SJSA1 (cell line): ENCODE results near the gene VPS54. TPM values are rescaled to one million over a fixed set of nuclear protein-coding genes. Genes with fewer than 3 reads are reported as not detected.
A peak's percentile ranks its signal among the peaks of the same experiment; 100 is the strongest.

ENCODE experiments used
- DNase-seq, 2 experiments: peaks; one replicate each; pipeline ENCODE4 v3.0.0-alpha.2; 2015 to 2020; ENCODE audit warnings: low spot score in 2 of 2, low read depth in 1 of 2
- H3K27ac ChIP-seq: fragments of 250-450 bp; sonication (Bioruptor Pico); 2 replicates; pipeline ENCODE4 v1.5.1; 2020; ENCODE audit warnings: mild to moderate bottlenecking, moderate library complexity
- H3K27me3 ChIP-seq: fragments of 250-450 bp; sonication (Bioruptor Pico); replicated peaks from 2 replicates; pipeline ENCODE4 v1.5.1; 2020; ENCODE audit warnings: mild to moderate bottlenecking, moderate library complexity
- H3K36me3 ChIP-seq: fragments of 250-450 bp; sonication (Bioruptor Pico); 2 replicates; pipeline ENCODE4 v1.5.1; 2020; ENCODE audit warnings: mild to moderate bottlenecking
- H3K4me1 ChIP-seq: fragments of 250-450 bp; sonication (Bioruptor Pico); replicated peaks from 2 replicates; pipeline ENCODE4 v1.6.1; 2021; ENCODE audit warnings: mild to moderate bottlenecking
- H3K4me3 ChIP-seq: fragments of 250-450 bp; sonication (Bioruptor Pico); 2 replicates; pipeline ENCODE4 v1.5.1; 2020; ENCODE audit warnings: mild to moderate bottlenecking
- H3K9me3 ChIP-seq: fragments of 250-450 bp; sonication (Bioruptor Pico); replicated peaks from 2 replicates; pipeline ENCODE4 v1.5.1; 2020; ENCODE audit warnings: mild to moderate bottlenecking
- total RNA-seq: library from RNA; depleted of rRNA; stranded (reverse); fragments of >200 nt; shearing (Covaris generic); gene quantifications from 2 replicates; pipeline ENCODE4 v1.2.3, GENCODE V29; 2014

Gene VPS54
- total RNA-seq, 1 experiment from 2014 or later = 32.8 TPM

- DNase-seq = peak in 1 of 2 experiments; percentile 42
- no peak overlapping the region for H3K27ac ChIP-seq
- H3K36me3 ChIP-seq = peaks cover 96% of the 10 kb centered on the region
- H3K4me1 ChIP-seq = no peaks in the 10 kb centered on the region
- no peaks in the 10 kb centered on the region for H3K9me3 ChIP-seq
- no peak overlapping the region for H3K4me3 ChIP-seq
- no peaks in the 10 kb centered on the region for H3K27me3 ChIP-seq
Observed at GRCh38 chr2:63888490-63889402, 130.5 kb downstream of the VPS54 start.

- Histone ChIP-seq H3K36me3 (peaks cover 96% of the 10 kb centered on the region), H3K4me3 (no peak overlapping the region), H3K27me3 (no peaks in the 10 kb centered on the region), H3K27ac (no peak overlapping the region), H3K4me1 (no peaks in the 10 kb centered on the region), H3K9me3 (no peaks in the 10 kb centered on the region)
- DNase-seq = no peak
Observed at GRCh38 chr2:63888053-63888452, 131.2 kb downstream of the VPS54 start.

- Histone ChIP-seq H3K9me3 (no peaks in the 10 kb centered on the region), H3K4me3 (no peak overlapping the region), H3K36me3 (peaks cover 94% of the 10 kb centered on the region), H3K4me1 (no peaks in the 10 kb centered on the region), H3K27ac (no peak overlapping the region), H3K27me3 (no peaks in the 10 kb centered on the region)
- no peak for DNase-seq
Observed at GRCh38 chr2:63886445-63886844, 132.8 kb downstream of the VPS54 start.

GRCh38 chr2:63882395-63883105 lies 136.7 kb downstream of the VPS54 start:
- Histone ChIP-seq H3K4me1 (no peaks in the 10 kb centered on the region), H3K36me3 (peaks cover 76% of the 10 kb centered on the region), H3K27me3 (no peaks in the 10 kb centered on the region), H3K4me3 (no peak overlapping the region), H3K9me3 (no peaks in the 10 kb centered on the region), H3K27ac (no peak overlapping the region)
- DNase-seq = no peak

GRCh38 chr2:63881205-63881604 lies 138.0 kb downstream of the VPS54 start:
- H3K36me3 ChIP-seq = peaks cover 77% of the 10 kb centered on the region

GRCh38 chr2:63880625-63881024 lies 138.6 kb downstream of the VPS54 start:
- no peaks in the 10 kb centered on the region for H3K4me1 ChIP-seq
- H3K4me3 ChIP-seq = no peak overlapping the region
- DNase-seq = no peak
- no peaks in the 10 kb centered on the region for H3K27me3 ChIP-seq
- peaks cover 77% of the 10 kb centered on the region for H3K36me3 ChIP-seq
- H3K27ac ChIP-seq = no peak overlapping the region
- H3K9me3 ChIP-seq = no peaks in the 10 kb centered on the region

More at GRCh38 chr2:63881205-63881604, 138.0 kb downstream of the VPS54 start:
- Histone ChIP-seq H3K9me3 (no peaks in the 10 kb centered on the region), H3K4me1 (no peaks in the 10 kb centered on the region), H3K27me3 (no peaks in the 10 kb centered on the region), H3K4me3 (no peak overlapping the region), H3K27ac (no peak overlapping the region)
- DNase-seq = no peak

- H3K4me1 ChIP-seq = no peaks in the 10 kb centered on the region
- no peaks in the 10 kb centered on the region for H3K9me3 ChIP-seq
- no peak overlapping the region for H3K4me3 ChIP-seq
- no peak overlapping the region for H3K27ac ChIP-seq
- no peak for DNase-seq
- peaks cover 76% of the 10 kb centered on the region for H3K36me3 ChIP-seq
- H3K27me3 ChIP-seq = no peaks in the 10 kb centered on the region
Observed at GRCh38 chr2:63879876-63880433, 139.3 kb downstream of the VPS54 start.

- Histone ChIP-seq H3K9me3 (no peaks in the 10 kb centered on the region), H3K4me3 (no peak overlapping the region), H3K27ac (no peak overlapping the region), H3K4me1 (no peaks in the 10 kb centered on the region), H3K36me3 (peaks cover 79% of the 10 kb centered on the region), H3K27me3 (no peaks in the 10 kb centered on the region)
- no peak for DNase-seq
Observed at GRCh38 chr2:63878486-63878885, 140.7 kb downstream of the VPS54 start.

GRCh38 chr2:63876311-63876710 lies 142.9 kb downstream of the VPS54 start:
- Histone ChIP-seq H3K9me3 (no peaks in the 10 kb centered on the region), H3K4me1 (peaks cover 6% of the 10 kb centered on the region), H3K27ac (no peak overlapping the region), H3K36me3 (peaks cover 73% of the 10 kb centered on the region), H3K4me3 (no peak overlapping the region), H3K27me3 (no peaks in the 10 kb centered on the region)
- no peak for DNase-seq

- Histone ChIP-seq H3K36me3 (peaks cover 67% of the 10 kb centered on the region), H3K27me3 (no peaks in the 10 kb centered on the region), H3K27ac (no peak overlapping the region), H3K4me3 (no peak overlapping the region), H3K4me1 (peaks cover 9% of the 10 kb centered on the region), H3K9me3 (no peaks in the 10 kb centered on the region)
- DNase-seq = no peak
Observed at GRCh38 chr2:63875559-63876245, 143.5 kb downstream of the VPS54 start.

GRCh38 chr2:63875131-63875527 lies 144.1 kb downstream of the VPS54 start:
- no peaks in the 10 kb centered on the region for H3K27me3 ChIP-seq
- no peak overlapping the region for H3K4me3 ChIP-seq
- DNase-seq = no peak
- peaks cover 11% of the 10 kb centered on the region for H3K4me1 ChIP-seq
- H3K27ac ChIP-seq = no peak overlapping the region
- H3K36me3 ChIP-seq = peaks cover 62% of the 10 kb centered on the region
- H3K9me3 ChIP-seq = no peaks in the 10 kb centered on the region

GRCh38 chr2:63874204-63875130 lies 144.8 kb downstream of the VPS54 start:
- no peak overlapping the region for H3K27ac ChIP-seq
- H3K4me3 ChIP-seq = no peak overlapping the region
- no peaks in the 10 kb centered on the region for H3K9me3 ChIP-seq
- peaks cover 62% of the 10 kb centered on the region for H3K36me3 ChIP-seq
- H3K4me1 ChIP-seq = peaks cover 11% of the 10 kb centered on the region
- DNase-seq = no peak
- no peaks in the 10 kb centered on the region for H3K27me3 ChIP-seq
